ENCODE results near the gene EPN3.

DNA sequence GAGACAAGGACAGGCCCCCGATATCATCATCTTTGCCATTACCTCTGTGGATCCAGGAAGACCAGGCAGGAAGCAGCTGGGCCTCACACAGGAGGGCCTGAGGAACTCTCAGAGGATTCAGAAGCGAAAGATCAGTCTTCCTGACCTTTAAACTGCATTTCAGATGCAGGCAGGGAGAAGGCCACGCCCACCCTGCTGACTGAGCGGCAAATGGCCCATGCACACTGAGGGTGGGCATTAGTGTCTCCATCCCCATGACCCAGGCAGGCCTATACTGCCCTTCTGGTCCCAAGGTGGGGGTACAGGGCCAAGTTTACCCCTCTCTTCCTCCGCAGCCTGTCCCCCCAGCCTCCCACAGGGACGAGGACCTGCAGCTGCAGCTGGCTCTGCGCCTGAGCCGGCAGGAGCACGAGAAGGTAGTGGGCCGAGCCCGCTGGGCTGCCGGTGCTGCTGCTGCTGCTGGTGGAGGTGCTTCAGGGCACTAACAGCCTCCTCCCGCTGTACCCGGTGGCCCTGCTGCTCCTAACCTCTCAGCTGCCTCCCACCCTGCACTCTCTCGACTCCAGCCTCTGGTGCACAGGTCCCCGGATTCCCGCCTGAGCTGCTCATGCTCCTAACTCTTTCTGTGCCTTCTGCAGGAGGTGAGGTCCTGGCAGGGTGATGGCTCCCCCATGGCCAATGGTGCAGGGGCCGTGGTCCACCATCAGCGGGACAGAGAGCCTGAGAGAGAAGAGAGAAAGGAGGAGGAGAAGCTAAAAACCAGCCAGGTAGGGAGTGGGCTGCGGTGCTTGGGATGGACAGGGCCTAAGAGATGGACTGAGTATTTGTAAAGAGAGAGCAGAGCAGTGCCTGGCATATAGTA lies 6.2 kb downstream of the EPN3 start:
- TF ChIP-seq BHLHE40 (IDR thresholded peaks at IDR 0.05; ENCODE audit: borderline replicate concordance), result no peak
- TF ChIP-seq FOXM1 (IDR thresholded peaks at IDR 0.05; ENCODE audit: borderline replicate concordance), result no peak
- no peak for TF ChIP-seq ELF4 (IDR thresholded peaks at IDR 0.05)
- TF ChIP-seq NFRKB (IDR thresholded peaks at IDR 0.05), result no peak

All from HEK293T (cell line).